ENCODE data around the gene CAPN2.

The CAPN2 gene

DNA sequence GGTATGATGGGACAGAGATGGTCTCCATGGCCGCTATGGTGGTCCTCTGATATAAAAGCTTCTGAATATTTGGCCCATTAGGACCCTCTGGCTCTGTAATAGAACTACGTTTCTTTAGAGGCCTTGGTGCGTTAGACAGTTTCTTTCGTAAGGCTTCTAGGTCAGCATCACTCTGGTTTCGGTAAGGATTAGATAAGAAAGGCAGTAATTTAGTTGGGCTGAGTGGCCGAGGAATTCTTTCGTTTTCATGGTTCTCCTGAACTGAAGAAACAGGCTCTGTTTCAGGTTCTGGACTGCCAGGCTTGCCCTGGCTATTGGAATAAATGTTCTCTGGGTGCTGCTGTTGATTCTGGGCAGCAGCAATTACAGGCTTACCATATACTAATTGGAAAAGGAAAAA is 83.9 kb downstream of the CAPN2 start:
- Histone ChIP-seq H3K27me3 (ENCODE audit: insufficient read depth, poor library complexity, severe bottlenecking) (no peaks in the 10 kb centered on the region), H3K4me3 (replicated peaks; ENCODE audit: insufficient read depth, low read length) (no peak overlapping the region), H3K27ac (replicated peaks) (no peak overlapping the region)
- no peak for DNase-seq (ENCODE audit: low read depth in 1 of 2, low spot score in 1 of 2)
- no peak for TF ChIP-seq SPI1 (IDR thresholded peaks at IDR 0.05; ENCODE audit: borderline replicate concordance, low read depth)
- TF ChIP-seq, protein P1, sequence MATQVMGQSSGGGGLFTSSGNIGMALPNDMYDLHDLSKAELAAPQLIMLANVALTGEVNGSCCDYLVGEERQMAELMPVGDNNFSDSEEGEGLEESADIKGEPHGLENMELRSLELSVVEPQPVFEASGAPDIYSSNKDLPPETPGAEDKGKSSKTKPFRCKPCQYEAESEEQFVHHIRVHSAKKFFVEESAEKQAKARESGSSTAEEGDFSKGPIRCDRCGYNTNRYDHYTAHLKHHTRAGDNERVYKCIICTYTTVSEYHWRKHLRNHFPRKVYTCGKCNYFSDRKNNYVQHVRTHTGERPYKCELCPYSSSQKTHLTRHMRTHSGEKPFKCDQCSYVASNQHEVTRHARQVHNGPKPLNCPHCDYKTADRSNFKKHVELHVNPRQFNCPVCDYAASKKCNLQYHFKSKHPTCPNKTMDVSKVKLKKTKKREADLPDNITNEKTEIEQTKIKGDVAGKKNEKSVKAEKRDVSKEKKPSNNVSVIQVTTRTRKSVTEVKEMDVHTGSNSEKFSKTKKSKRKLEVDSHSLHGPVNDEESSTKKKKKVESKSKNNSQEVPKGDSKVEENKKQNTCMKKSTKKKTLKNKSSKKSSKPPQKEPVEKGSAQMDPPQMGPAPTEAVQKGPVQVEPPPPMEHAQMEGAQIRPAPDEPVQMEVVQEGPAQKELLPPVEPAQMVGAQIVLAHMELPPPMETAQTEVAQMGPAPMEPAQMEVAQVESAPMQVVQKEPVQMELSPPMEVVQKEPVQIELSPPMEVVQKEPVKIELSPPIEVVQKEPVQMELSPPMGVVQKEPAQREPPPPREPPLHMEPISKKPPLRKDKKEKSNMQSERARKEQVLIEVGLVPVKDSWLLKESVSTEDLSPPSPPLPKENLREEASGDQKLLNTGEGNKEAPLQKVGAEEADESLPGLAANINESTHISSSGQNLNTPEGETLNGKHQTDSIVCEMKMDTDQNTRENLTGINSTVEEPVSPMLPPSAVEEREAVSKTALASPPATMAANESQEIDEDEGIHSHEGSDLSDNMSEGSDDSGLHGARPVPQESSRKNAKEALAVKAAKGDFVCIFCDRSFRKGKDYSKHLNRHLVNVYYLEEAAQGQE (IDR thresholded peaks at IDR 0.05; ENCODE audit: insufficient replicate concordance, low read depth): no peak
- no peak for TF ChIP-seq POLR2AphosphoS5 (IDR thresholded peaks at IDR 0.05; ENCODE audit: low read depth)
- TF ChIP-seq, protein P2, sequence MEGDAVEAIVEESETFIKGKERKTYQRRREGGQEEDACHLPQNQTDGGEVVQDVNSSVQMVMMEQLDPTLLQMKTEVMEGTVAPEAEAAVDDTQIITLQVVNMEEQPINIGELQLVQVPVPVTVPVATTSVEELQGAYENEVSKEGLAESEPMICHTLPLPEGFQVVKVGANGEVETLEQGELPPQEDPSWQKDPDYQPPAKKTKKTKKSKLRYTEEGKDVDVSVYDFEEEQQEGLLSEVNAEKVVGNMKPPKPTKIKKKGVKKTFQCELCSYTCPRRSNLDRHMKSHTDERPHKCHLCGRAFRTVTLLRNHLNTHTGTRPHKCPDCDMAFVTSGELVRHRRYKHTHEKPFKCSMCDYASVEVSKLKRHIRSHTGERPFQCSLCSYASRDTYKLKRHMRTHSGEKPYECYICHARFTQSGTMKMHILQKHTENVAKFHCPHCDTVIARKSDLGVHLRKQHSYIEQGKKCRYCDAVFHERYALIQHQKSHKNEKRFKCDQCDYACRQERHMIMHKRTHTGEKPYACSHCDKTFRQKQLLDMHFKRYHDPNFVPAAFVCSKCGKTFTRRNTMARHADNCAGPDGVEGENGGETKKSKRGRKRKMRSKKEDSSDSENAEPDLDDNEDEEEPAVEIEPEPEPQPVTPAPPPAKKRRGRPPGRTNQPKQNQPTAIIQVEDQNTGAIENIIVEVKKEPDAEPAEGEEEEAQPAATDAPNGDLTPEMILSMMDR (IDR thresholded peaks at IDR 0.05; ENCODE audit: insufficient read depth, low read length): no peak
- TF ChIP-seq GABPA (IDR thresholded peaks at IDR 0.05; ENCODE audit: low read depth): no peak

DNA sequence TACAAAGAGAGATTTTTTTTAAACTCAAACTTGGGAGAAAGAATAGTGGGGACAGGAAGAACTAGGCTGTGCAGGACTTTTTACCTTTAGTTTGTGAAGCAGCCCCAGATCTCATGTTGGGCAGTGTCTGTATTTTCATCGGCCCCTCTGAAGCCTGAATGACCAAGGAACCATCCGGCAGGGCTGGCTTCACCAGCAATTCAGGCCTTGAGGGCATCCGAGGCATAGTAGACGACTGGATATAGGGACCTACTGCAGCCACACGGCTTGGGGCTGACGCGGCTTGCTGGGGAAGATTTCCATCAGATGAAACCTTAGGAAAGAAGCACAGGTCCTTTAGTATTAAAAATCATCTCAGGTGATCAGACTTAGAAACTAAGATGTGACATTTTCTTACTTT is 89.7 kb downstream of the CAPN2 start:
- Histone ChIP-seq H3K27me3 (ENCODE audit: insufficient read depth, poor library complexity, severe bottlenecking) (no peaks in the 10 kb centered on the region), H3K27ac (replicated peaks) (no peak overlapping the region), H3K4me3 (replicated peaks; ENCODE audit: insufficient read depth, low read length) (no peak overlapping the region)
- TF ChIP-seq GABPA (IDR thresholded peaks at IDR 0.05; ENCODE audit: low read depth) (no peak), SPI1 (IDR thresholded peaks at IDR 0.05; ENCODE audit: borderline replicate concordance, low read depth) (no peak), POLR2AphosphoS5 (IDR thresholded peaks at IDR 0.05; ENCODE audit: low read depth) (no peak)
- TF ChIP-seq, protein P2 (IDR thresholded peaks at IDR 0.05; ENCODE audit: insufficient read depth, low read length): no peak
- TF ChIP-seq, protein P1 (IDR thresholded peaks at IDR 0.05; ENCODE audit: insufficient replicate concordance, low read depth): no peak
- no peak for DNase-seq (ENCODE audit: low read depth in 1 of 2, low spot score in 1 of 2)

DNA sequence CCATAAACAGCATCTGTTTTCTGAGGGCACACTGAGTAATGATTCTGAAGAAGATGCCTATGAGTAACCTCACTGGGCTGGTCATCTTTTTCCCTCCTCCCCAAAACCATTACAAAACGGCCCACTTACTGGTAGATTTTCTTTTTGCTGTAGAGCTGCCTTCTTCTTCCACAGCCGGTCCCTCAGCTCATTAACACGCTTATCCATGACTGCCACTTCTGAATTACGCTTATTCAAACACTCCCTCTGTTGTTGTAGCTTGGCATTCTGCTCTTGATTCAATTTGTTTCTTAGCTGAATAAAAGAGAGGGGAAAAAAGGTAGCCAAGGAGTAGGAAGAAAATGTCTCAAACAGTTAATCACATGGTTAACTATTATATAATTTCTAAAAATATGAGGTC is 90.3 kb downstream of the CAPN2 start:
- no peak overlapping the region for H3K27ac ChIP-seq (replicated peaks)
- H3K4me3 ChIP-seq (replicated peaks; ENCODE audit: insufficient read depth, low read length): no peak overlapping the region
- DNase-seq (ENCODE audit: low read depth in 1 of 2, low spot score in 1 of 2): no peak
- TF ChIP-seq SPI1 (IDR thresholded peaks at IDR 0.05; ENCODE audit: borderline replicate concordance, low read depth): no peak
- no peak for TF ChIP-seq POLR2AphosphoS5 (IDR thresholded peaks at IDR 0.05; ENCODE audit: low read depth)
- TF ChIP-seq, protein P2 (IDR thresholded peaks at IDR 0.05; ENCODE audit: insufficient read depth, low read length): no peak
- TF ChIP-seq, protein P1 (IDR thresholded peaks at IDR 0.05; ENCODE audit: insufficient replicate concordance, low read depth): no peak
- no peak for TF ChIP-seq GABPA (IDR thresholded peaks at IDR 0.05; ENCODE audit: low read depth)
- no peaks in the 10 kb centered on the region for H3K27me3 ChIP-seq (ENCODE audit: insufficient read depth, poor library complexity, severe bottlenecking)
